Measurements from ENCODE around the gene ATP6V0D1.

ATP6V0D1 gene

GRCh38 chr16:67480833-67481560 is at the start of gene ATP6V0D1:
TSS of gene ATP6V0D1 (minus strand) at chr16:67481157. CDS start at chr16:67481086, 71 bp downstream.
- Histone ChIP-seq H3K27me3 (ENCODE audit: insufficient read depth, low read length) (no peaks in the 10 kb centered on the region), H2AFZ (ENCODE audit: low read depth, low read length) (peak within 1 kb of the TSS; percentile 32), H3K36me3 (ENCODE audit: insufficient read depth, low read length) (peaks cover 8% of the 10 kb centered on the region), H3K4me3 (ENCODE audit: low read length) (peak within 1 kb of the TSS; percentile 93), H3K9me3 (ENCODE audit: low read length) (no peaks in the 10 kb centered on the region), H3K4me1 (ENCODE audit: insufficient read depth, low read length) (peaks cover 18% of the 10 kb centered on the region)

DNA sequence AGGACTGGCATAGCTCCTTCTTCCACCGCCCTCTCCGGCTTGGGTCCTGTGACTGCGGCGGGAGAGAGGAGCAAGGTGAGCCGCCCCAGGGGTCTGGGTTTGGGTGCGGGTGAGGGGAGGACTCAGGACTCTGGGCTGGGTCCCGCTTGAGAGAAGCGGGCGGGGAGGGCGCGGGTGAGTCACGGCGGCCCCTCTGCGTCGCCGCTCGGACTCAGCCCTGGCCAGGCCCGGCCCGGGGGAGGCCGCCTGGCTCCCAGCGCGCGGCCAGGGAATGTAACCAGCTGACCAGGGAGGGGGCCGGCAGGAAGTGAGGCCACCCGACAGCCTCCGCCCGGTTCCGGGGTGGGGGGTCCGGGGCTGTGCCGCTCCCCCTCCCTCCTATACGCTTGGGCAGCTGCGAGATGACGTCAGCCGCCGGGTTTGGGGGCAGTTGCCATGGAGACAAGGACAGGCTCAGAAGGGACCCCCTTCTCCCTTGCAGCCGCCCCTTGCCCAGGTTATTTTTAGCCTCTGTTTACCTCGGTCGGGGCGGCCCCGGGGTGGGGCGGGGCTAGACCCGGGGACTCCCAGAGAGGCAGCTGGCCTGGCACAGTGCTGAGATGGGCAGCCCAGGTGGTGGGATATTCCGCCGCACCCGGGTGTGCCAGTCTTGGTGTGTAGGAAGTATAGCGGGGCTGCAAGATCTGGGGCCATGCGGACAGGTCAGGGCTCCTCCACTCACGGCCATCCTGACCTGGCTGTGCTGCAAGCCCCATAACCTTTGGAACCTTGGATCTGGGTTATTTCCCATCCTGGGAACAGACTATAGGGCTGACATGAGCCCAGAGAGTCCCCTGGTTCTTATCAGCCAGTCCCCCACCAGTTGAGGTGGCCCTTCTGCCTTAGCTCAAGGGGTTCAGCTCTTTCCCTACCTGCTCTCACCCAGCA is 49.3 kb upstream of the ATP6V0D1 start:
- H3K36me3 ChIP-seq (ENCODE audit: insufficient read depth, low read length) = no peaks in the 10 kb centered on the region
- no peaks in the 10 kb centered on the region for H3K9me3 ChIP-seq (ENCODE audit: low read length)
- peaks cover 21% of the 10 kb centered on the region for H3K4me1 ChIP-seq (ENCODE audit: insufficient read depth, low read length)
- peak overlapping the region; percentile 89 for H3K4me3 ChIP-seq (ENCODE audit: low read length)
- no peak overlapping the region for H2AFZ ChIP-seq (ENCODE audit: low read depth, low read length)
- H3K27me3 ChIP-seq (ENCODE audit: insufficient read depth, low read length) = no peaks in the 10 kb centered on the region

- Histone ChIP-seq H3K9me3 (ENCODE audit: low read length) (no peaks in the 10 kb centered on the region), H3K4me1 (ENCODE audit: insufficient read depth, low read length) (peaks cover 24% of the 10 kb centered on the region), H3K36me3 (ENCODE audit: insufficient read depth, low read length) (no peaks in the 10 kb centered on the region), H2AFZ (ENCODE audit: low read depth, low read length) (peak overlapping the region; percentile 68), H3K27me3 (ENCODE audit: insufficient read depth, low read length) (no peaks in the 10 kb centered on the region), H3K4me3 (ENCODE audit: low read length) (peak overlapping the region; percentile 89)
Observed at GRCh38 chr16:67529582-67530012, 48.6 kb upstream of the ATP6V0D1 start.

DNA sequence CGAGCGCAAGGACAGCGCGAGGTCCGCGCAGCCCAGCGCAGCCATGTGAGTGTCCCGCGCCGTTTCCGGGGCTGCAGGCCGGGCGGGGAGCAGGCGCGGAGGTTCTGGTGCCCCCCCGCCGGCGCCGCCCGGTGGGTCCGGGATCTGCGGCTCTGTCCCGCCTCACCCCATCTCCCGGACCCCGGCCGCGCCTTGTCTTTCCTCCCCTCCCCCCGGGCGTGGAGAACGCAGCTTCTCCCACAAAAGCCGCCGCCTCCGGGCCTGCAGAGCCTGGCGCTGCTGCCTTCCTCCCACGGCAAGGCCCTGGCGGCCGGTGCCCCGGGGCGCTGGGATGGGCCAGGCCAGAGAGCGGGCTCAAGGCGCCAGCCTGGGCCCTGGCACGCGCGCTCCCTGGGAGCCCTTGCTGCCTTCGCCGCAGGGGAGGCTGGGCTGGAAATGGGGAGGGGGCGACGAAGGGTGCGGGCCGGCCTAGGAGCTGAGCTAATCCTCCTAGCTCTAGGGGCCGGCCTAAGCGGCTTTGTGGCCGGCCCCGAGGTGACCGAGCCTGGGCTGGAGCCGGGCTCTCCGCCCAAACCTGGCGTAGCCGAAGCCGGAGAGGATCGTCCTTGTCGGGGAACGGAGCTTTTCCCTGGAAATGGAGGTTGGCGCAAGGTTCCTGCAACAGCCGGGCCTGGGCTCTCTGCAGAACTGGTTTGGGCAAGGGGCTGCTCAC is 48.1 kb upstream of the ATP6V0D1 start:
- H3K9me3 ChIP-seq (ENCODE audit: low read length) = no peaks in the 10 kb centered on the region
- no peaks in the 10 kb centered on the region for H3K36me3 ChIP-seq (ENCODE audit: insufficient read depth, low read length)
- H3K4me1 ChIP-seq (ENCODE audit: insufficient read depth, low read length) = peaks cover 24% of the 10 kb centered on the region
- H2AFZ ChIP-seq (ENCODE audit: low read depth, low read length) = peak overlapping the region; percentile 68
- peak overlapping the region; percentile 89 for H3K4me3 ChIP-seq (ENCODE audit: low read length)
- no peaks in the 10 kb centered on the region for H3K27me3 ChIP-seq (ENCODE audit: insufficient read depth, low read length)

DNA sequence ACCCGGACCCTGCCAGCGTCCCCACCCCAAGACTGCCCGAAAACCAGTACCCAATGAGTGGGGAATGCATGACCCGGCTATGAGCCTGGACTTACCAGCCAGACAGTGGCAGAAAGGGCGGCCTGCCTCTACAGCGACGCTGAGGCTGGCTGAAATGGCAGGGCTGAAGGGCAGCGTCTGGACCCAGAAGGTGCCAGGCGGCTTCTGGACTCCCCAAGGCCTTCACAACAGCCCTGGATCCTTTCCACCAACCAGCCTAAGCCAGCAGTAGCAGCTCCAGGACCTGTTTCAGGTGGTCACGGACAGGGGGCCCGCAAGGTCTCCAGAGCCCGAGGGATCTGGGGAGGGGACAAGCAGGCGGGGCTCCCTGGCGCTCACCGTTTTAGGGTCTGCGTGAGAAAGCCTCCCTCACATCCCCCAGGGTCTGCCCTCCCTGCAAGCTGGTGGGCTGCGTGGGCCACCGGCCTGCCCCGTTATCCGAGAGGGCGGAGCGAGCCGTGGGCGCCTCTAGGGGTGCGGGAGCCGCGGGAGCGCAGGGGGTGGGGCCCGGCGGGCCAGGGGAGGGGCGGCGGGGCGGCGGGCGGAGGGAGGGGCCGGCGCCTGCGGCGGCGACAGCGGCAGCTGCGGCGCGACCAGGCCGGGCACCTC is 47.4 kb upstream of the ATP6V0D1 start, which contains the start of gene RIPOR1:
TSS of gene RIPOR1 (plus strand) at position 608 of the 648 bp plus-strand sequence. CDS start 9,618 bp downstream, outside the sequence.
- peak within 1 kb of the TSS; percentile 68 for H2AFZ ChIP-seq (ENCODE audit: low read depth, low read length)
- H3K9me3 ChIP-seq (ENCODE audit: low read length) = no peaks in the 10 kb centered on the region

DNA sequence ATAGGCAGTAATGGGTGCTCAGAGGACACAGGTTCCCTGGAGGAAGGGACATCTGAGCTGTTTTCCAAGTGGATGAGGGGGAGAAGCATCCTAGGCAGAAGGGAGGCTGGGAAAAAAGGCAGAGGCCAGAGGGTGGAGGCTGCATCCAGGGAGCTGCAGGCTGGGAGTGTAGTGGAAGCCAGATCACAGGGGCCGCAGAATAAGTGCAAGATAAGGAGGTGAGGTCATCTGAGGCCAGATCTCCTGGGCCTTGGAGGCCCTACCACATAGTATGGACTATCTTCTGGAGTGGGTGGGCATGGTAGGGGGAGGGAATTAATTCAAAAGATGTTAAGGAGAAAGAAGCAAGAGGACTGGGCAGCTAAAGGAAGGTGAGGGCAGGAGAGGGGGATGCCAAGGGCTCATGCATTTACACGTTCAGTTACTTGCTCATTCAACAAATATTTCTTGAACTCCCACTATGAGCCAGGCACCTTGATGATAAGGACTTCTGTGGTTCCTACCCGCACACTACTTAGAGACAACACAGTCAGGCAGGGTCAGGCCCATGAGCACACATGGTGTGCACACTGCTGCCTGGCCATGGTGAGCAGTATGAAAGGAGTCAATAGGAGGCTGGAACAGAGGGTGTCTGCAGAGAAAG is 45.3 kb upstream of the ATP6V0D1 start:
- no peak overlapping the region for H3K4me3 ChIP-seq (ENCODE audit: low read length)
- H3K27me3 ChIP-seq (ENCODE audit: insufficient read depth, low read length) = no peaks in the 10 kb centered on the region
- no peaks in the 10 kb centered on the region for H3K9me3 ChIP-seq (ENCODE audit: low read length)
- H3K36me3 ChIP-seq (ENCODE audit: insufficient read depth, low read length) = no peaks in the 10 kb centered on the region
- peaks cover 25% of the 10 kb centered on the region for H3K4me1 ChIP-seq (ENCODE audit: insufficient read depth, low read length)
- no peak overlapping the region for H2AFZ ChIP-seq (ENCODE audit: low read depth, low read length)

More for the DNA sequence above, 47.4 kb upstream of the ATP6V0D1 start, which contains the start of gene RIPOR1:
- Histone ChIP-seq H3K4me1 (ENCODE audit: insufficient read depth, low read length) (peaks cover 24% of the 10 kb centered on the region), H3K4me3 (ENCODE audit: low read length) (peak within 1 kb of the TSS; percentile 89), H3K27me3 (ENCODE audit: insufficient read depth, low read length) (no peaks in the 10 kb centered on the region), H3K36me3 (ENCODE audit: insufficient read depth, low read length) (no peaks in the 10 kb centered on the region)

DNA sequence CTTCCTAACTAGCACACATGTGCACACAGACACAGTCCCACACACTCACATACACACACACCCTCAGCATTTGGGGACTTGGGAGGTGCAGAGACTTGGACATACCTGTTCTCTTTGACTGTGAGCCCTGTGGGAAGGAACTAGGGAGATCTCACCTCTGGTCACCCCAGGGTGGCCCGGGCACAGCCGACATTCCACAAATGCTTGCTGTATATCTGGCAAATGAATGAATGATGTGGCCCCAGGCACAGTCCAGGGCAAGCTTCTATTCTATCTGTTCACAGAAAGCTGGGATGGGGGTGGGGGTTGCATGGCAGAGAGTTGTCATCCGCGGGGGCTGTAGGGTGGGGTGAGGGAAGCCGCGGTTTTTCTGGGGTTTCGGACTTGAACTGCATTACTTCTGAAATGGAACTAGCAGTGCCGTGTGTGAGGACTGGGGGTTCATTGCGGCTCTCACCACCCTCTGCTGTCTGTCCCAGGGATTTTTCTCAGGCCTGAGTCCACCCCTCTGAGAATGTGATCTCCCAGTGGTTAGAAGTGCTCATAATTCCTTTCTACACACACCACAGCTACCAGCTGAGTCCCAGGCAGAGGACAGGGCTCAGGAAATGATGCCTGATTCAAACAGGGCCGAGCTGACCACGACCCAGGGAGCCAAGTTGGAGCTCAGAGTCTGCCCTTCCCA is 44.4 kb upstream of the ATP6V0D1 start:
- no peak overlapping the region for H3K4me3 ChIP-seq (ENCODE audit: low read length)
- H3K9me3 ChIP-seq (ENCODE audit: low read length) = no peaks in the 10 kb centered on the region
- H3K4me1 ChIP-seq (ENCODE audit: insufficient read depth, low read length) = peaks cover 19% of the 10 kb centered on the region
- no peaks in the 10 kb centered on the region for H3K27me3 ChIP-seq (ENCODE audit: insufficient read depth, low read length)
- no peak overlapping the region for H2AFZ ChIP-seq (ENCODE audit: low read depth, low read length)
- H3K36me3 ChIP-seq (ENCODE audit: insufficient read depth, low read length) = no peaks in the 10 kb centered on the region

DNA sequence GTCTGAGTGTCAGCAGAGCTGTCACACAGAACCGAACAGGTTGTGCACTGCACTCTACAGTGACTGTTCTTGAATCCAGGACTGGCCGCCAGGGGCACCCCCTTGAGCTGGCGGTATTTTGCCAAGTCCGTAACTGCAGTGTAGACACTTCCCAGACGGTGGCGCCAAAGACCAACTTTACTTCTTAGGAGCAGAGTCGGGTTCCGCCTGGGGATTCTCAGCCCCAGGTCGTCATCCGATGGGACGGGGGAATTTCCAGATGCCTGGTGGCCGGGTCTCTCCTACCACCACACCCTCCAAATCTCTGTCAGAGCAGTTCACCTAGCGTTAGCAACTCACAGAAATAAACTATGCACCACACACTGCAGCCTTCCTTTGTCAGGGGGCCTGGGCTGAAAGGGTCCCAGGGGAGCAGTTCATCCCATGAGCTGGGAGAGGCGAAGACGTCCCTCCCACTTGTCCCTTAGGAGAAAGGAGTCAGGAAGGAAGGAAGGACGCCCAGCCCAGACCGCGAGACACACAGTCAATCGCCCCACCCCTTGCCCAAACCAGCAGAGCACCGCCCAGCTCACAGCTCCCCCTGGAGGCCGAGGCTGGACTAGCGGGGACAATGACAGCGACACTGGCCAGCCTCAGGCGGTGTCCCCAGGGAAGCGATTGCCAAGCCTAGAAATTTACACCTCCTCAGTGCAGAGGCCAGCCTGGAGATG is 40.3 kb upstream of the ATP6V0D1 start:
- Histone ChIP-seq H3K27me3 (ENCODE audit: insufficient read depth, low read length) (no peaks in the 10 kb centered on the region), H3K9me3 (ENCODE audit: low read length) (no peaks in the 10 kb centered on the region), H2AFZ (ENCODE audit: low read depth, low read length) (peak overlapping the region; percentile 42), H3K4me1 (ENCODE audit: insufficient read depth, low read length) (peaks cover 6% of the 10 kb centered on the region), H3K4me3 (ENCODE audit: low read length) (peak overlapping the region; percentile 49), H3K36me3 (ENCODE audit: insufficient read depth, low read length) (no peaks in the 10 kb centered on the region)

DNA sequence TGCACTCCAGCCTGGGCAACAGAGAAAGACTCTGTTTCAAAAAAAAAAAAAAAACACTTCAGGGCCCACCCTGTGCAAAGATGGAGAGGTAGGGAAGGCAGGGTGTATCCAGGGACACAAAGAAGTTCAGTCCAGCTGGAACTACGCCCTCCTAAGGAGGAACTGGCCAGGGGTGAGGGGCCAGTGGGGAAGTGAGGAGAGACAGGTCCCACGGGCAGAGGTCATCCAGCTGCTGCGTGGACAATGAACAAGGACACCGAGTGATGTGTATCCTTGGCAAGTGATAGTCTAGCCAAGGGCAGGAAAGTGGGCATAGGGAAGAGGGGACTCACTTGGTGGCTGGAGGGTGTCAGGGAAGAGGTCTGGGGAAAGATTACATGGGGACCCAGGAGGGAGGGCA is 38.3 kb upstream of the ATP6V0D1 start:
- H3K27me3 ChIP-seq (ENCODE audit: insufficient read depth, low read length) = no peaks in the 10 kb centered on the region
- peaks cover 2% of the 10 kb centered on the region for H3K4me1 ChIP-seq (ENCODE audit: insufficient read depth, low read length)
- H3K36me3 ChIP-seq (ENCODE audit: insufficient read depth, low read length) = no peaks in the 10 kb centered on the region
- H3K9me3 ChIP-seq (ENCODE audit: low read length) = no peaks in the 10 kb centered on the region
- H3K4me3 ChIP-seq (ENCODE audit: low read length) = no peak overlapping the region
- no peak overlapping the region for H2AFZ ChIP-seq (ENCODE audit: low read depth, low read length)

GRCh38 chr16:67518676-67519075 is 37.7 kb upstream of the ATP6V0D1 start:
- no peak overlapping the region for H2AFZ ChIP-seq (ENCODE audit: low read depth, low read length)
- H3K4me3 ChIP-seq (ENCODE audit: low read length) = no peak overlapping the region
- no peaks in the 10 kb centered on the region for H3K27me3 ChIP-seq (ENCODE audit: insufficient read depth, low read length)
- no peaks in the 10 kb centered on the region for H3K36me3 ChIP-seq (ENCODE audit: insufficient read depth, low read length)
- peaks cover 2% of the 10 kb centered on the region for H3K4me1 ChIP-seq (ENCODE audit: insufficient read depth, low read length)
- H3K9me3 ChIP-seq (ENCODE audit: low read length) = no peaks in the 10 kb centered on the region

- no peak overlapping the region for H3K4me3 ChIP-seq (ENCODE audit: low read length)
- no peaks in the 10 kb centered on the region for H3K27me3 ChIP-seq (ENCODE audit: insufficient read depth, low read length)
- no peaks in the 10 kb centered on the region for H3K9me3 ChIP-seq (ENCODE audit: low read length)
- H3K4me1 ChIP-seq (ENCODE audit: insufficient read depth, low read length) = peaks cover 2% of the 10 kb centered on the region
- no peaks in the 10 kb centered on the region for H3K36me3 ChIP-seq (ENCODE audit: insufficient read depth, low read length)
- H2AFZ ChIP-seq (ENCODE audit: low read depth, low read length) = no peak overlapping the region
Observed at GRCh38 chr16:67517661-67518423, 36.9 kb upstream of the ATP6V0D1 start.
